Ishikawa (cell line): Measurements from ENCODE around the gene TTLL1.

ENCODE experiments used
- CEBPB ChIP-seq: IDR thresholded peaks from 2 replicates; pipeline ENCODE4 v1.6.1; 2012
- CREB1 ChIP-seq: IDR thresholded peaks from 2 replicates; pipeline ENCODE4 v1.6.1; 2012; ENCODE audit warnings: low read depth
- EP300 ChIP-seq: IDR thresholded peaks from 2 replicates; pipeline ENCODE4 v1.6.1; 2012; ENCODE audit warnings: borderline replicate concordance
- TAF1 ChIP-seq: IDR thresholded peaks from 2 replicates; pipeline ENCODE4 v1.6.1; 2012; ENCODE audit warnings: low read depth, mild to moderate bottlenecking
- TCF12 ChIP-seq: IDR thresholded peaks from 2 replicates; pipeline ENCODE4 v1.6.1; 2012; ENCODE audit warnings: low read depth
- TF ChIP-seq, protein P1 (sequence below): IDR thresholded peaks from 2 replicates; pipeline ENCODE4 v1.6.1; 2012
- TF ChIP-seq, protein P2 (sequence below): IDR thresholded peaks from 2 replicates; pipeline ENCODE4 v1.6.1; 2012; ENCODE audit warnings: low read depth, mild to moderate bottlenecking

- TF ChIP-seq, protein P1, sequence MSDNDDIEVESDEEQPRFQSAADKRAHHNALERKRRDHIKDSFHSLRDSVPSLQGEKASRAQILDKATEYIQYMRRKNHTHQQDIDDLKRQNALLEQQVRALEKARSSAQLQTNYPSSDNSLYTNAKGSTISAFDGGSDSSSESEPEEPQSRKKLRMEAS, result no peak
- TF ChIP-seq EP300, result no peak
- no peak for TF ChIP-seq CEBPB
- no peak; the same call in 1 of the 2 replicates for TF ChIP-seq TAF1
- TF ChIP-seq, protein P2, sequence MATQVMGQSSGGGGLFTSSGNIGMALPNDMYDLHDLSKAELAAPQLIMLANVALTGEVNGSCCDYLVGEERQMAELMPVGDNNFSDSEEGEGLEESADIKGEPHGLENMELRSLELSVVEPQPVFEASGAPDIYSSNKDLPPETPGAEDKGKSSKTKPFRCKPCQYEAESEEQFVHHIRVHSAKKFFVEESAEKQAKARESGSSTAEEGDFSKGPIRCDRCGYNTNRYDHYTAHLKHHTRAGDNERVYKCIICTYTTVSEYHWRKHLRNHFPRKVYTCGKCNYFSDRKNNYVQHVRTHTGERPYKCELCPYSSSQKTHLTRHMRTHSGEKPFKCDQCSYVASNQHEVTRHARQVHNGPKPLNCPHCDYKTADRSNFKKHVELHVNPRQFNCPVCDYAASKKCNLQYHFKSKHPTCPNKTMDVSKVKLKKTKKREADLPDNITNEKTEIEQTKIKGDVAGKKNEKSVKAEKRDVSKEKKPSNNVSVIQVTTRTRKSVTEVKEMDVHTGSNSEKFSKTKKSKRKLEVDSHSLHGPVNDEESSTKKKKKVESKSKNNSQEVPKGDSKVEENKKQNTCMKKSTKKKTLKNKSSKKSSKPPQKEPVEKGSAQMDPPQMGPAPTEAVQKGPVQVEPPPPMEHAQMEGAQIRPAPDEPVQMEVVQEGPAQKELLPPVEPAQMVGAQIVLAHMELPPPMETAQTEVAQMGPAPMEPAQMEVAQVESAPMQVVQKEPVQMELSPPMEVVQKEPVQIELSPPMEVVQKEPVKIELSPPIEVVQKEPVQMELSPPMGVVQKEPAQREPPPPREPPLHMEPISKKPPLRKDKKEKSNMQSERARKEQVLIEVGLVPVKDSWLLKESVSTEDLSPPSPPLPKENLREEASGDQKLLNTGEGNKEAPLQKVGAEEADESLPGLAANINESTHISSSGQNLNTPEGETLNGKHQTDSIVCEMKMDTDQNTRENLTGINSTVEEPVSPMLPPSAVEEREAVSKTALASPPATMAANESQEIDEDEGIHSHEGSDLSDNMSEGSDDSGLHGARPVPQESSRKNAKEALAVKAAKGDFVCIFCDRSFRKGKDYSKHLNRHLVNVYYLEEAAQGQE, result no peak
- no peak for TF ChIP-seq TCF12
- no peak for TF ChIP-seq CREB1
Observed at GRCh38 chr22:43013355-43014315, 75.6 kb downstream of the TTLL1 start.
